HepG2 (cell line): ENCODE data around the gene EXOSC9. TPM values are rescaled to one million over a fixed set of nuclear protein-coding genes. Genes with fewer than 3 reads are reported as not detected.

Source experiments
- ATAC-seq: fragments of 200-7000 bp; cut with Tn5 transposase; 3 replicates; pipeline ENCODE4 v1.9.1; 2020; ENCODE audit warnings: mild to moderate bottlenecking, moderate library complexity
- BruUV-seq: library from RNA; stranded (reverse); fragments of 400-500 nt; replicated peaks from 2 replicates; lab custom pipeline; 2021; lab: Mats Ljungman, UMichigan
- CTCF ChIA-PET: fragments of 300-600 bp; formaldehyde crosslinking; extraction: SDS; loops from one replicate; lab custom pipeline; 2021; ENCODE audit warnings: low total read pairs, inconsistent platforms, low intra/inter-chr PET ratio; lab: Yijun Ruan, JAX
- POLR2A ChIA-PET: fragments of 350-600 bp; sonication (Branson Sonifier 250); formaldehyde crosslinking; loops from one replicate; lab custom pipeline; 2020; ENCODE audit warnings: antibody characterized with exemption, inconsistent platforms; lab: Yijun Ruan, JAX
- DNase-seq: peaks from one replicate; pipeline ENCODE4 v3.0.0-alpha.2; 2015; ENCODE audit warnings: low spot score
- FAIRE-seq: peaks from 3 replicates; lab custom pipeline; 2011; peaks lifted over from hg19 to GRCh38; lab: Jason Lieb, UNC
- H2AFZ ChIP-seq: one replicate; pipeline ENCODE4 v1.6.1; 2011; ENCODE audit warnings: low read length, inconsistent platforms
- H3K27ac ChIP-seq: fragments of 300-600 bp; 3 replicates; pipeline ENCODE4 v1.8.0; 2011; ENCODE audit warnings: mixed run types, mild to moderate bottlenecking, mixed read lengths, low read length, inconsistent platforms; ENCODE audit not compliant: insufficient read depth; ENCODE audit errors: extremely low read length
- H3K27me3 ChIP-seq, 2 experiments: fragments of 200-600 bp in 1 of 2; 2 replicates in 1 of 2; 3 replicates in 1 of 2; pipeline versions ENCODE4 v1.6.0 to v1.8.0; 2011; ENCODE audit warnings: low read length in 2 of 2, mild to moderate bottlenecking in 2 of 2, moderate library complexity in 2 of 2, inconsistent platforms in 1 of 2; ENCODE audit not compliant: insufficient read depth in 2 of 2, control insufficient read depth in 1 of 2
- H3K36me3 ChIP-seq, 2 experiments: fragments of 200-600 bp in 1 of 2; replicated peaks in 1 of 2; 2 replicates in 1 of 2; 3 replicates in 1 of 2; pipeline versions ENCODE4 v1.5.1 to v1.8.0; 2011; ENCODE audit warnings: low read length in 2 of 2, inconsistent platforms in 1 of 2; ENCODE audit not compliant: insufficient read depth in 2 of 2, control insufficient read depth in 1 of 2
- H3K4me1 ChIP-seq: 2 replicates; pipeline ENCODE4 v1.5.1; 2012; ENCODE audit warnings: low read length, inconsistent platforms; ENCODE audit not compliant: insufficient read depth
- H3K4me2 ChIP-seq: 2 replicates; pipeline ENCODE4 v1.6.0; 2011; ENCODE audit warnings: low read depth, low read length, inconsistent platforms
- H3K4me3 ChIP-seq, 3 experiments: fragments of 200-600 bp in 1 of 3; sonication (generic), shearing (Covaris generic) in 1 of 3; replicated peaks in 1 of 3; 2 replicates each; pipeline ENCODE4 v1.5.1; 2011 to 2016; ENCODE audit warnings: low read length in 3 of 3, inconsistent platforms in 2 of 3, low read depth in 2 of 3, mild to moderate bottlenecking in 2 of 3, control low read depth in 1 of 3, mixed read lengths in 1 of 3; ENCODE audit not compliant: insufficient read depth in 1 of 3
- H3K79me2 ChIP-seq: one replicate; pipeline ENCODE4 v1.6.1; 2011; ENCODE audit warnings: low read length, inconsistent platforms; ENCODE audit not compliant: insufficient read depth
- H3K9ac ChIP-seq: 2 replicates; pipeline ENCODE4 v1.6.0; 2011; ENCODE audit warnings: mild to moderate bottlenecking, low read depth, low read length, inconsistent platforms; ENCODE audit not compliant: insufficient read depth
- H3K9me3 ChIP-seq: 2 replicates; pipeline ENCODE4 v1.5.1; 2012; ENCODE audit warnings: mild to moderate bottlenecking, low read length
- H4K20me1 ChIP-seq: 2 replicates; pipeline ENCODE4 v1.6.0; 2011; ENCODE audit warnings: inconsistent platforms, mild to moderate bottlenecking, low read length, moderate library complexity; ENCODE audit not compliant: insufficient read depth
- BHLHE40 ChIP-seq: IDR thresholded peaks from 2 replicates; pipeline ENCODE4 v1.6.1; 2011; ENCODE audit warnings: low read length, improper control_type of control experiment
- CBX2 ChIP-seq, 2 experiments: fragments of 200-600 bp in 1 of 2; sonication (generic); formaldehyde crosslinking in 1 of 2; IDR thresholded peaks; 2 replicates each; pipeline versions ENCODE4 v1.7.0 to v1.8.1; 2018 to 2022; ENCODE audit warnings: low read depth in 2 of 2, low read length in 1 of 2, mild to moderate bottlenecking in 1 of 2, missing genetic modification reagents in 1 of 2
- JUNB ChIP-seq: sonication (generic); formaldehyde crosslinking; IDR thresholded peaks from 2 replicates; pipeline ENCODE4 v1.8.0; 2022; ENCODE audit warnings: missing genetic modification reagents, mild to moderate bottlenecking, borderline replicate concordance
- KLF16 ChIP-seq, 2 experiments: sonication (generic) in 1 of 2; formaldehyde crosslinking in 1 of 2; IDR thresholded peaks; 2 replicates each; pipeline versions ENCODE4 v1.6.1 to v1.8.0; 2016 to 2023; ENCODE audit warnings: missing genetic modification reagents in 2 of 2, missing compliant biosample characterization in 1 of 2
- NFKB2 ChIP-seq: sonication (generic); formaldehyde crosslinking; IDR thresholded peaks from 2 replicates; pipeline ENCODE4 v1.4.0; 2020; ENCODE audit warnings: missing genetic modification reagents, borderline replicate concordance
- RXRB ChIP-seq: IDR thresholded peaks from 2 replicates; pipeline ENCODE4 v1.6.1; 2016; ENCODE audit warnings: borderline replicate concordance, missing genetic modification reagents, missing compliant biosample characterization
- SP4 ChIP-seq: sonication (generic); formaldehyde crosslinking; IDR thresholded peaks from 2 replicates; pipeline ENCODE4 v1.8.1; 2023; ENCODE audit warnings: mild to moderate bottlenecking, missing genetic modification reagents
- TMF1 ChIP-seq: sonication (generic); formaldehyde crosslinking; IDR thresholded peaks from 2 replicates; pipeline ENCODE4 v1.8.1; 2022; ENCODE audit warnings: low read depth, missing genetic modification reagents
- TOPORS ChIP-seq: sonication (generic); formaldehyde crosslinking; IDR thresholded peaks from 2 replicates; pipeline ENCODE4 v1.8.0; 2023; ENCODE audit warnings: mild to moderate bottlenecking, missing genetic modification reagents
- ZNF790 ChIP-seq: sonication (generic); formaldehyde crosslinking; IDR thresholded peaks from 2 replicates; pipeline ENCODE4 v1.8.0; 2022; ENCODE audit warnings: missing genetic modification reagents, mild to moderate bottlenecking, borderline replicate concordance
- WGBS: methylation state at CpG from one replicate; pipeline ENCODE4 v1.1.6; 2017; ENCODE audit warnings: low lambda C conversion rate; 5-methylcytosine and 5-hydroxymethylcytosine counted together
- in situ Hi-C: cut with HindIII; loops from 2 replicates; pipeline ENCODE4 v1.10.0; 2017; ENCODE audit warnings: low pct_unique_long_range_greater_than_20kb; ENCODE audit not compliant: extremely low pct_ligation_motif_present
- intact Hi-C: fragments of 100-400 bp; cut with micrococcal nuclease; formaldehyde crosslinking; loops from one replicate; pipeline ENCODE4 v1.10.0; 2022; ENCODE audit not compliant: unreplicated experiment
- polyA plus RNA-seq, 8 experiments: library from polyadenylated mRNA; depleted of rRNA in 3 of 8; stranded (reverse) in 7 of 8; unstranded in 1 of 8; fragments of >200 nt; fragmentation: Illumina TruSeq in 4 of 8; extraction: Trizol in 4 of 8; gene quantifications; 2 replicates each; pipeline versions ENCODE4 v1.2.1 to v1.2.3, GENCODE V29; 2011 to 2016; ENCODE audit warnings: low read depth in 4 of 8, missing spikeins in 1 of 8, mixed read lengths in 1 of 8; ENCODE audit not compliant: insufficient read depth in 1 of 8
- total RNA-seq, 5 experiments: library from RNA; depleted of rRNA; stranded (reverse); fragments of >200 nt; fragmentation: Illumina TruSeq; extraction: Trizol; gene quantifications; 2 replicates each; pipeline ENCODE4 v1.2.3, GENCODE V29; 2016; ENCODE audit warnings: low read depth in 1 of 5
- TF ChIP-seq, protein P1 (sequence below): sonication (generic); formaldehyde crosslinking; IDR thresholded peaks from 2 replicates; pipeline ENCODE4 v1.8.1; 2023; ENCODE audit warnings: mild to moderate bottlenecking, inconsistent platforms, moderate library complexity, missing genetic modification reagents, borderline replicate concordance
- TF ChIP-seq, protein P2 (sequence below): sonication (generic); formaldehyde crosslinking; IDR thresholded peaks from 2 replicates; pipeline ENCODE4 v1.9.0; 2021; ENCODE audit warnings: missing genetic modification reagents, borderline replicate concordance
- TF ChIP-seq, protein P3 (sequence below): sonication (generic); formaldehyde crosslinking; IDR thresholded peaks from 2 replicates; pipeline ENCODE4 v1.4.0; 2020; ENCODE audit warnings: missing genetic modification reagents

EXOSC9 gene
- total and polyA plus RNA-seq, 2 of the 13 experiments (the other 11 are each of a cell fraction or from before 2014, with no cell fraction given): 26.0 to 48.0 TPM

DNA sequence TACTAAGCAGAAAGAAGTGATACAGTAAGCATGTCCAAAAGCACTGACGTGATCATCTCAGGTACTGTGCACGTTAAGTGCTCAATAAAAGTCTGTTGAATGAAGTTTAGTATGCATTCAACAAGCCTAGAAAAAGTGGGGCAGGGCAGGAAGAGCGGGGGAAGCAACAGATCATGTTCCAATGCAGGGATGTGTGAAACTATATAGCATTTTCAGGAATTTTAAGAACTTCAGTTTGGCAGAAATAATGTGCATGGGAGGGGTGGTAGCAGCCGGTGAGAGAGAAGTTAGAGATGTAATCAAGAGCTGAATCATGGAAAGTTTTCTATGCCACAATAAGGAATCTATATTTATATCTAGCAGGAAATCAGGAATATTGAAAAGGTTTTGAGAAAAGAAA, 41.7 kb downstream of the EXOSC9 start:
- intact Hi-C loops: no loop called here
- WGBS: 94% methylated on average over 4 of the region's 4 CpGs
- FAIRE-seq: no peak
- H3K4me3 ChIP-seq: no peak overlapping the region
- TF ChIP-seq SP4 (CRISPR knock-in tag): no peak
- TF ChIP-seq RXRB: no peak
- no peak for TF ChIP-seq BHLHE40
- TF ChIP-seq, all 625 proteins: peak for 0
- BruUV-seq: no TSS peak
- POLR2A ChIA-PET: no interaction called here
- in situ Hi-C loops: no loop called here
- CTCF ChIA-PET: no interaction called here
- no peak overlapping the region for H2AFZ ChIP-seq
- no peak overlapping the region for H3K27ac ChIP-seq
- H3K4me2 ChIP-seq: no peak overlapping the region
- H3K79me2 ChIP-seq: no peaks in the 10 kb centered on the region
- H3K4me1 ChIP-seq: no peaks in the 10 kb centered on the region
- H4K20me1 ChIP-seq: no peaks in the 10 kb centered on the region
- DNase-seq: no peak
- H3K27me3 ChIP-seq: no peaks in the 10 kb centered on the region
- 0 out of 5 replicates have a peak, but pooled peaks cover 1 to 6% of the 10 kb centered on the region in 2 experiments for H3K36me3 ChIP-seq
- H3K9me3 ChIP-seq: no peaks in the 10 kb centered on the region
- H3K9ac ChIP-seq: no peak overlapping the region
- no peak for ATAC-seq

DNA sequence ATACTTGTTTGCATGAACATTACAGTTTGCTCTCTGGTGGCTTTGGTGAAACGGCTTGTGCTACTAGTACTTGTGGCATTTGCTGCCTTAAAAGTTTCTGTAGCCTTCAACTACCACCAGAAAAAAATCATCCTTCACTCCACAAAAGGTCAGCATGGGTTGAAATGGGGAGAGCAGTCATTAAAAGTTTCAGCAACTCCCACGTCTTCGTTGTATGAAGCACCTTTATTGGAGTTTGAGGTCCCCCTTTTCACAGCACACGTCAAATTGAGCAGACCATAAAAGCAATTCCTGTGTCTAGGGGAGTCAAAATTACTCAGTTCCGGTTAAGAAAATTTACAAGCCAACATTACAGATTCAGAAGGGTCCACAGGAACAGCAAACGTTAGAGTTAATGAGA, 45.5 kb downstream of the EXOSC9 start:
- H3K4me1 ChIP-seq: no peaks in the 10 kb centered on the region
- POLR2A ChIA-PET: no interaction called here
- no peak overlapping the region for H3K27ac ChIP-seq
- no peak for DNase-seq
- TF ChIP-seq KLF16 (CRISPR knock-in tag; IDR thresholded peaks at IDR 0.05): no peak
- no peak for TF ChIP-seq TOPORS (CRISPR knock-in tag)
- no peak for TF ChIP-seq TMF1 (CRISPR knock-in tag)
- TF ChIP-seq, protein P1, sequence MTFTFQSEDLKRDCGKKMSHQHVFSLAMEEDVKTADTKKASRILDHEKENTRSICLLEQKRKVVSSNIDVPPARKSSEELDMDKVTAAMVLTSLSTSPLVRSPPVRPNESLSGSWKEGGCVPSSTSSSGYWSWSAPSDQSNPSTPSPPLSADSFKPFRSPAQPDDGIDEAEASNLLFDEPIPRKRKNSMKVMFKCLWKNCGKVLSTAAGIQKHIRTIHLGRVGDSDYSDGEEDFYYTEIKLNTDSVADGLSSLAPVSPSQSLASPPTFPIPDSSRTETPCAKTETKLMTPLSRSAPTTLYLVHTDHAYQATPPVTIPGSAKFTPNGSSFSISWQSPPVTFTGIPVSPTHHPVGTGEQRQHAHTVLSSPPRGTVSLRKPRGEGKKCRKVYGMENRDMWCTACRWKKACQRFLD (CRISPR knock-in tag): no peak
- TF ChIP-seq, protein P2, sequence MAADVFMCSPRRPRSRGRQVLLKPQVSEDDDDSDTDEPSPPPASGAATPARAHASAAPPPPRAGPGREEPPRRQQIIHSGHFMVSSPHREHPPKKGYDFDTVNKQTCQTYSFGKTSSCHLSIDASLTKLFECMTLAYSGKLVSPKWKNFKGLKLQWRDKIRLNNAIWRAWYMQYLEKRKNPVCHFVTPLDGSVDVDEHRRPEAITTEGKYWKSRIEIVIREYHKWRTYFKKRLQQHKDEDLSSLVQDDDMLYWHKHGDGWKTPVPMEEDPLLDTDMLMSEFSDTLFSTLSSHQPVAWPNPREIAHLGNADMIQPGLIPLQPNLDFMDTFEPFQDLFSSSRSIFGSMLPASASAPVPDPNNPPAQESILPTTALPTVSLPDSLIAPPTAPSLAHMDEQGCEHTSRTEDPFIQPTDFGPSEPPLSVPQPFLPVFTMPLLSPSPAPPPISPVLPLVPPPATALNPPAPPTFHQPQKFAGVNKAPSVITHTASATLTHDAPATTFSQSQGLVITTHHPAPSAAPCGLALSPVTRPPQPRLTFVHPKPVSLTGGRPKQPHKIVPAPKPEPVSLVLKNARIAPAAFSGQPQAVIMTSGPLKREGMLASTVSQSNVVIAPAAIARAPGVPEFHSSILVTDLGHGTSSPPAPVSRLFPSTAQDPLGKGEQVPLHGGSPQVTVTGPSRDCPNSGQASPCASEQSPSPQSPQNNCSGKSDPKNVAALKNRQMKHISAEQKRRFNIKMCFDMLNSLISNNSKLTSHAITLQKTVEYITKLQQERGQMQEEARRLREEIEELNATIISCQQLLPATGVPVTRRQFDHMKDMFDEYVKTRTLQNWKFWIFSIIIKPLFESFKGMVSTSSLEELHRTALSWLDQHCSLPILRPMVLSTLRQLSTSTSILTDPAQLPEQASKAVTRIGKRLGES (CRISPR knock-in tag): no peak
- TF ChIP-seq NFKB2: no peak
- TF ChIP-seq ZNF790 (CRISPR knock-in tag): no peak
- no peak for TF ChIP-seq JUNB (CRISPR knock-in tag)
- TF ChIP-seq, protein P3, sequence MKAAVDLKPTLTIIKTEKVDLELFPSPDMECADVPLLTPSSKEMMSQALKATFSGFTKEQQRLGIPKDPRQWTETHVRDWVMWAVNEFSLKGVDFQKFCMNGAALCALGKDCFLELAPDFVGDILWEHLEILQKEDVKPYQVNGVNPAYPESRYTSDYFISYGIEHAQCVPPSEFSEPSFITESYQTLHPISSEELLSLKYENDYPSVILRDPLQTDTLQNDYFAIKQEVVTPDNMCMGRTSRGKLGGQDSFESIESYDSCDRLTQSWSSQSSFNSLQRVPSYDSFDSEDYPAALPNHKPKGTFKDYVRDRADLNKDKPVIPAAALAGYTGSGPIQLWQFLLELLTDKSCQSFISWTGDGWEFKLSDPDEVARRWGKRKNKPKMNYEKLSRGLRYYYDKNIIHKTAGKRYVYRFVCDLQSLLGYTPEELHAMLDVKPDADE (CRISPR knock-in tag): no peak
- TF ChIP-seq CBX2 (IDR thresholded peaks at IDR 0.05; ENCODE audit: low read depth, low read length): no peak
- TF ChIP-seq CBX2 (CRISPR knock-in tag; IDR thresholded peaks at IDR 0.05; ENCODE audit: low read depth): no peak
- H3K4me2 ChIP-seq: no peak overlapping the region
- no peak for ATAC-seq
- no peak overlapping the region for H2AFZ ChIP-seq
- in situ Hi-C loops (no loop called here), intact Hi-C loops (no loop called here)
- H3K27me3 ChIP-seq: no peaks in the 10 kb centered on the region
- H3K79me2 ChIP-seq: no peaks in the 10 kb centered on the region
- H3K9ac ChIP-seq: no peak overlapping the region
- no peak for FAIRE-seq
- H3K9me3 ChIP-seq: no peaks in the 10 kb centered on the region
- 90% methylated on average over 6 of the region's 6 CpGs for WGBS
- H3K36me3 ChIP-seq: peaks cover 1 to 9% of the 10 kb centered on the region in 2 experiments; a peak in 2 of 5 replicates
- CTCF ChIA-PET: no interaction called here
- BruUV-seq: no TSS peak
- no peak overlapping the region for H3K4me3 ChIP-seq
- no peaks in the 10 kb centered on the region for H4K20me1 ChIP-seq
